Cerebellar nuclear complex (tissue), 1 donor: ENCODE data around the gene MYOM3.
A peak's percentile ranks its signal among the peaks of the same experiment; 100 is the strongest.
"Not testable (repeated sequence)": the region's sequence is repeated elsewhere in the genome, so short reads cannot be mapped to it uniquely, and the experiment has no call there.

Experiments used
- DNase-seq, 2 experiments: peaks; one replicate each; lab custom pipeline; 2025; lab: John Stamatoyannopoulos, UW

MYOM3 gene

GRCh38 chr1:24071941-24072340 is 40.0 kb downstream of the MYOM3 start:
- no peak for DNase-seq

GRCh38 chr1:24070821-24071393 is 41.0 kb downstream of the MYOM3 start:
- DNase-seq, result peak in 1 of 2 experiments; percentile 1

DNA sequence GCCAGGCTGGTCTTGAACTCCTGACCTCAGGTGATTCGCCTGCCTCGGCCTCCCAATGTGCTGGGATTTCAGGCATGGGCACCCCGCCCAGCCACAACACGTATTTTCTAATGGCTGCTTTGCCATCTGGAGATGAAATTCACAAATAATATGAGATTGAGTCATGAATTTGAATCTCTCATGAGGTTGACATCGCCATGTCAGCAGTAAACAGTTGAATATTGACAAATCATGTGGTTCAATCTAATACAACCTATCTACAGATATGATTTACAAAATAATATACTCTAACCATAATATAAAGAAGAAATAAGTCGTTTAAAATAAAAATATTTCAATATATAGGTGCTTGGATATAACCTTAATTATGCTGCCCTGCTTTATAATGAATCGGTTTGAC is 42.1 kb downstream of the MYOM3 start:
- no peak for DNase-seq

- no peak for DNase-seq
These were observed 44.0 kb downstream of the MYOM3 start for GRCh38 chr1:24067978-24068377.

DNA sequence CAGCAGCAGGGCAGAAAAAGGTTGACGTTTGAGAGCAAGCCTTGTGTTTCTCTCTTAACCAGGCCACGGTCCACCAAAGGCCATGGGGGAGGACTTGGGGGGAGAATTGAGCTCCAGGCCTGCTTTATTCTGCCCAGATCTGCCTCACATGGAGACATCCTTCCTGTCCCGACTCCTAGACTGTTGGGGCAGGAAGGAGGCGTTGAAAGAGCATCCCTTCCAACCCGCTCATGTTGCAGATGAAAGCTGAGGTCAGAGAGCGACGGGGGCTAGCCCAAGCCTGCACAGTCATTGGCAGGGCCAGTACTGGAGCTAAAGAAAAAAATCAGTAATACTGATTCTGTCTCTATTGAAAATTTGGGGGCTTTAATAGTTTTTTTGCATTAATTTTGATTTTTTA is 46.6 kb downstream of the MYOM3 start:
- DNase-seq, result no peak

GRCh38 chr1:24062221-24062620 is 49.7 kb downstream of the MYOM3 start:
- no peak for DNase-seq

- no peak for DNase-seq
These were observed 51.5 kb downstream of the MYOM3 start for GRCh38 chr1:24060482-24060881.

GRCh38 chr1:24058671-24059455 is 53.1 kb downstream of the MYOM3 start:
- no peak for DNase-seq

DNA sequence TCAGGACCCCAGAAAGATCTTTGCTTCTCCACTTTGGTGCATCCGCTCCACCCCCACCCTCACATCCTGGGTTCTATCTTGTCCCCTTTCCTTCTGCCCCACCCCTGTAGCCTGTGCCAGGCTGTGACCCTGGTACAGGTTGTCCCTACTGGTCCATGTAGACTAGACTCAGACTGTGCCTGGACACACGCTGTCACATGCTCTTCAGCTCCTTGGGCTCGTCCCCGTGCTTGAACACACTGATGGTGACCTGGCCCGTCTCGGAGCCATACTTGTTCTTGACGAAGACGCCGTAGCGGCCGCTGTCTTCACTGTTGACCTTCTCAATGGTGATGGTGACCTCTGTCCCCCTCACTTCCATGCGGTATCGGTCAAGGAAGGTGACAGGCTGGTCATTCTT is 54.8 kb downstream of the MYOM3 start:
- DNase-seq, result no peak

DNA sequence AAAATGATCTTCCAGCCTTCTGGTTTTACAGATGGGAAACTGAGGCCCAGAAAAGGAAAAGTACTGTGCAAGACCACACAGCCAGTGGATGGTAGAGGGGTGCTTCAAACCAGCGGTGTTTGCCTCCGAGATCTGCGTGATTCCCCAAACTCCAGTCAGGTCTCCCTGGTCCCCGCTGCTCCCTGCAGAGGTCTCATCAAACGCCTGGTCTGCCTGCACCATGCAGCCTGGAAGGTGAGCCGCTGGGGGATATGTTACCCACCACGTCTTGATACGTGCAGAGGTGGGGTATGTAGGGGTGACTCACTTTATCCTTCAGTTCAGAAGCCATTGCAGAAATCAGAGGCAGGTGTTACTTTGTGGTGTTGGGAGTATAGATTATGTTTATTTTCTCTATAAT is 56.3 kb downstream of the MYOM3 start:
- DNase-seq, result no peak

DNA sequence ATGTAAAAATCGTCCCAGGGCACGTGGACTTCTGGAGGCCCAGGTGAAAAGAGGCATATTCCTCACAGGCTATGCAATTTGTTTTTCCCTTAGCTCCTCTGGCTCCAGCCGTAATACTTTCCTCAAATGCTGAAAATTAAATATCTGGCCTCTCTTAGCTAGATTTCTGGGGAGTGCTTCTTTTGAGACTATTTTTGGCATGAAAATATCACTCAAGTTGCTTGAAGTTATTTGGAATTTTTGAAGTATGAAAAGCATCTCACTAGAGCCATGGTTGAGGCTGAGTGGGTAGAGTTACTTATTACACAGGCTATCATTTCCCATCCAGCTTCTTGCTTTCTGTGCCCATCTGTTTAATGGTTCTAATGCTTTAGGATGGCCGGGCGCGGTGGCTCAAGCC is 59.7 kb downstream of the MYOM3 start:
- no peak for DNase-seq

GRCh38 chr1:24051206-24051945 is 60.6 kb downstream of the MYOM3 start:
- no peak for DNase-seq

DNA sequence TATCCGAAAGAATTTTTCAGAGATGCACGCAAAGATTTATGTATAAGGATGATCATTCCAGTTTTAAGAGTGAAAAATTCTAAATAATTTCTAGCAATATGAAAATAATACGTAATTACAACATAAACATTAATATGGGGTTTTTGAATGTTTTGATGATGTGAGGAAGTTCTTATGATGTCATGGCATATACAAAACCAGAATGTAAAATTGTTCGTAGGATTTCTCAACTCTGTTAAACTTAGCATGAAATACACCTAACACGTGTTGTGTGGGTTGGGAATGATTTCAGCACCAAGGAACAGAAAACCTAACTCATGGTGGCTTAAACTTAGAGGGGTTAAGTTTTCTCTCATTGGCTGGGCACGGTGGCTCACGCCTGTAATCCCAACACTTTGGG is 62.2 kb downstream of the MYOM3 start:
- no peak for DNase-seq

DNA sequence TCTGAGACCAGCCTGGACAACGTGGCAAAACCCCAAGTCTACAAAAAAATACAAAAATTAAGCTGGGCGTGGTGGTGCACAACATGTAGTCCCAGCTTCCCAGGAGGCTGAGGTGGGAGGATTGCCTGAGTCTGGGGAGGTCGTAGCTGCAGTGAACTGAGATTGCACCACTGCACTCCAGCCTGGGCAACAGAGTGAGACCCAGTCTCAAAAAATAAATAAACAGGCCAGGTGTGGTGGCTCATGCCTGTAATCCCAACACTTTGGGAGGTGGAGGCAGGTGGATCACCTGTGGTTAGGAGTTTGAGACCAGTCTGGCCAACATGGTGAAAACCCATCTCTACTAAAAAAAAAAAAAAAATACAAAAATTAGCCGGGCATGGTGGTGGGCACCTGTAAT is 63.0 kb downstream of the MYOM3 start:
- not testable (repeated sequence) for DNase-seq

DNA sequence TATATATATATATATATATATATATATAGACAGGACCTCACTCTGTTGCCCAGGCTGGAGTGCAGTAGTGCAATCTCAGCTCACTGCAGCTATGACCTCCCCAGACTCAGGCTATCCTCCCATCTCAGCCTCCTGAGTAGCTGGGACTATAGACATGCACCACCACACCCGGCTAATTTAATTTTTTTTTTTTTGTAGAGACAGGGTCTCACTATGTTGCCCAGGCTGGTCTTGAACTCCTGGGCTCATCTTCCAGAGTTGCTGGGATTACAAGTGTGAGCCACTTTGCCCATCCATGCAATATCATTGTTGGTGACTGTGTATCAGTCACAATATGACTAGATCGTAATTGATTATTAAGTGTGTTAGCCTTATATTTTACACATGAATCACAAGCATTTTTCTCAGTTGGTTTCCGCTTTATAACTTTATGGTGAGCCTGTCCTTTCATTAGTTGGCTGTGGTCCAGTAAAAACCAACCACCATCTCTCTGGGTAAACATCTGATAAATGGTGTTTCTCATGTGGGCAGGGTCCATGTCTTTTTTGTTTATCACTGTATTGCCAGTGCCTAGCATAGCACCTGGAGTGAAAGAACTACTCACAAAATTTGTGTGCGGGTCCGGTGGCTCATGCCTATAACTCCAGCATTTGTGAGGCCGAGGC is 63.6 kb downstream of the MYOM3 start:
- DNase-seq, result no peak

DNA sequence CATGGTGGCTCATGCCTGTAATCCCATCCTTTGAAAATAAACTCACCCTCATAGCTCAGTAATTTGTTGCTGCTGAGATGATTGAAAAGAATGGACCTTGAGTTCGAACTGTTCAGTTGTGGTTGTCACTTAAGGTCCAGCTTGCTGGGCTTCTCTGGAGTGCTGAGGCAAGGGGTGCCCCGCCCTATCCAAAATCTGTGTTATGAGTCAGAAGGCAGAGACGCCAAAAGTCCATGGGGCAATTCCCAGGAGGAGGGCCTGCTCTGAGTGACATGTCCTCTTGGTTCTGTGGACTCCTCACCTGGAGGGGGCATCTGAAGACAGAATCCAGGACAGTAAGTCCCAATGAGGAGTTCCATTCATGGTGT is 64.8 kb downstream of the MYOM3 start:
- DNase-seq, result no peak

DNA sequence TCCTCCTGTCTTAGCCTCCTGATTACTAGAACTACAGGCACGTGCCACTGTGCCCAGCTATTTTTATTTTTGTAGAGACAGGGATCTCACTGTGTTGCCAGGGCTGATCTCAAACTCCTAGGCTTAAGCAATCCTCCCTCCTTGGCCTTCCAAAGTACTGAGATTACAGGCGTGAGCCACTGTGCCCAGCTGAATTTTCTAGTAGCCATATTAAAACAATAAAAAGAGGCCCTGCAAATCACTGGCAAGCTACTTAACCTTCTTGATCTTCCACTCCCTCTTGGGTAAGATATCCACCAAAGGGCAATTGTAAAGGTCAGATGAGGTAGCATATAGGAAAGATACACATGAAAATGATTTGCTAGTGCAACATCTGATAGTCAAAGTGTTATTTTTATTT is 66.2 kb downstream of the MYOM3 start:
- DNase-seq, result no peak

GRCh38 chr1:24044672-24045071 is 67.3 kb downstream of the MYOM3 start:
- not testable (repeated sequence) for DNase-seq

DNA sequence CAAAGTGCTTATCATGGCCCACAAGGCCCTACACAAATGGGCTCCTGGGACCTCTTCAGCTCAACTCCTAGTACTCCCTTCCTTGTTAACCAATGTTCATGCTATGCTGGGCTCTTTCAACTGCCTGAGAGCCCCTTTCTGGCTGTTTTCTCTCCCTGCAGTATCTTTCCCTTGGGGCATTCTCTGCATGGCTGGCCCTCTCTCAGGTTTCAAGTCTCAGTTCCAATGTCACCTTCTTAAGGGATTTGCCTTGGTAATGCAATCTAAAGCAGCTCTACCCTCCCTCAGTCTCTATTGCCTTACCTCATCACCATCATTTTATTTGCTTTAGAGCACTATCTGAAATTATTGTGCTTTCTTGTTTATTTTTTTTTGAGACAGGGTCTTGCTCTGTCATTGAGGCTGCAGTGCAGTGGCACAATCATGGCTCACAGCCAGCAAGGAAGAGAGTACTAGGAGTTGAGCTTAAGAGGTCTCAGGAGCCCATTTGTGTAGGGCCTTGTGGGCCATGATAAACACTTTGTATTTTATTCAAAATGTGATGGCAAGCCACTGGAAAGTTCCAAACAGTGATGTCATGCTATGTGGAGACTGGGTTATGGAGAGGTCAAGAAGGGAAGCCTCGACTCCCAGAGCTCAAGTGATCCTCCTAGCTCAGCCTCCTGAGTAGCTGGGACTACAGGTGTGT is 68.4 kb downstream of the MYOM3 start:
- DNase-seq, result no peak

- no peak for DNase-seq
These were observed 69.6 kb downstream of the MYOM3 start for GRCh38 chr1:24042315-24042714.

- no peak for DNase-seq
These were observed 75.8 kb downstream of the MYOM3 start for GRCh38 chr1:24036088-24036487.

DNA sequence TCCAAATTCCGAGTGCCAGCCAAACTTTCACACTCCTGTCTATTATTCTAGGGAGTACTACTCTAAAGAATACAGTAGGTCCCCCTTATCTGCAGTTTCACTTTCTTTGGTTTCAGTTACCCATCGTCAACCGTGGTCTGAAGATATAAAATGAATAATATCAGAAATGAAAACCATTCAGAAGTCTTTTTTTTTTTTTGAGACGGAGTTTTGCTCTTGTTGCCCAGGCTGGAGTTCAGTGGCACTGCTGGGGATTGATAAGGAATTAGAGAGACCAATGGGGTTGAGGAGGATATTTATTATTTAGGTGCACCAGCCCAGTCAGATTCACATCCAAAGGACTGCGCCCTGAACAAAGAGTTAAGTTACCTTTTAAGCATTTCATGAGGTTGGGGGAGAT is 79.0 kb downstream of the MYOM3 start:
- no peak for DNase-seq
